Activated B cell treated with CpG ODN at 0.5 μM for 24 hours (primary cell): ENCODE measurements around the gene GNL1. TPM values are rescaled to one million over a fixed set of nuclear protein-coding genes. Genes with fewer than 3 reads are reported as not detected.

Experiments
- ATAC-seq: fragments of 200-7000 bp; cut with Tn5 transposase; one replicate; pipeline ENCODE4 v1.10.0; 2021; ENCODE audit warnings: low read depth, mild to moderate bottlenecking, moderate library complexity
- CTCF ChIA-PET: fragments of 350-600 bp; sonication (Branson Sonifier 250); formaldehyde crosslinking; loops from one replicate; lab custom pipeline; 2021; ENCODE audit warnings: antibody characterized with exemption; lab: Charles Lee
- POLR2A ChIA-PET: fragments of 350-600 bp; sonication (Branson Sonifier 250); formaldehyde crosslinking; loops from one replicate; lab custom pipeline; 2021; ENCODE audit warnings: antibody characterized with exemption; lab: Charles Lee
- DNase-seq: peaks from one replicate; pipeline ENCODE4 v3.0.0; 2022
- H3K27ac Mint-ChIP-seq: one replicate; pipeline ENCODE4 v1.8.0; 2020; ENCODE audit warnings: mixed read lengths
- H3K27me3 Mint-ChIP-seq: one replicate; pipeline ENCODE4 v1.8.0; 2021; ENCODE audit warnings: mixed read lengths
- H3K36me3 Mint-ChIP-seq: one replicate; pipeline ENCODE4 v1.8.0; 2021; ENCODE audit warnings: low read depth, mixed read lengths
- H3K4me1 Mint-ChIP-seq: one replicate; pipeline ENCODE4 v1.8.0; 2021; ENCODE audit warnings: mixed read lengths
- H3K4me3 Mint-ChIP-seq: one replicate; pipeline ENCODE4 v1.8.0; 2020; ENCODE audit warnings: mild to moderate bottlenecking, mixed read lengths
- H3K9me3 Mint-ChIP-seq: one replicate; pipeline ENCODE4 v1.8.0; 2020; ENCODE audit warnings: mixed read lengths
- intact Hi-C: fragments of 100-400 bp; cut with micrococcal nuclease; formaldehyde crosslinking; loops from one replicate; pipeline ENCODE4 v1.15.1; 2024
- total RNA-seq: library from RNA; stranded (reverse); gene quantifications from 2 replicates; pipeline ENCODE4 v1.2.3, GENCODE V29; 2022
- TF ChIP-seq, protein P1 (sequence below): fragments of 200-600 bp; IDR thresholded peaks from one replicate; pipeline ENCODE4 v1.8.0; 2022; ENCODE audit warnings: antibody characterized with exemption, mild to moderate bottlenecking

Gene GNL1, protein sequence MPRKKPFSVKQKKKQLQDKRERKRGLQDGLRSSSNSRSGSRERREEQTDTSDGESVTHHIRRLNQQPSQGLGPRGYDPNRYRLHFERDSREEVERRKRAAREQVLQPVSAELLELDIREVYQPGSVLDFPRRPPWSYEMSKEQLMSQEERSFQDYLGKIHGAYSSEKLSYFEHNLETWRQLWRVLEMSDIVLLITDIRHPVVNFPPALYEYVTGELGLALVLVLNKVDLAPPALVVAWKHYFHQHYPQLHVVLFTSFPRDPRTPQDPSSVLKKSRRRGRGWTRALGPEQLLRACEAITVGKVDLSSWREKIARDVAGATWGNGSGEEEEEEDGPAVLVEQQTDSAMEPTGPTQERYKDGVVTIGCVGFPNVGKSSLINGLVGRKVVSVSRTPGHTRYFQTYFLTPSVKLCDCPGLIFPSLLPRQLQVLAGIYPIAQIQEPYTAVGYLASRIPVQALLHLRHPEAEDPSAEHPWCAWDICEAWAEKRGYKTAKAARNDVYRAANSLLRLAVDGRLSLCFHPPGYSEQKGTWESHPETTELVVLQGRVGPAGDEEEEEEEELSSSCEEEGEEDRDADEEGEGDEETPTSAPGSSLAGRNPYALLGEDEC
- 67.2 and 67.4 TPM in 2 replicates for total RNA-seq

DNA sequence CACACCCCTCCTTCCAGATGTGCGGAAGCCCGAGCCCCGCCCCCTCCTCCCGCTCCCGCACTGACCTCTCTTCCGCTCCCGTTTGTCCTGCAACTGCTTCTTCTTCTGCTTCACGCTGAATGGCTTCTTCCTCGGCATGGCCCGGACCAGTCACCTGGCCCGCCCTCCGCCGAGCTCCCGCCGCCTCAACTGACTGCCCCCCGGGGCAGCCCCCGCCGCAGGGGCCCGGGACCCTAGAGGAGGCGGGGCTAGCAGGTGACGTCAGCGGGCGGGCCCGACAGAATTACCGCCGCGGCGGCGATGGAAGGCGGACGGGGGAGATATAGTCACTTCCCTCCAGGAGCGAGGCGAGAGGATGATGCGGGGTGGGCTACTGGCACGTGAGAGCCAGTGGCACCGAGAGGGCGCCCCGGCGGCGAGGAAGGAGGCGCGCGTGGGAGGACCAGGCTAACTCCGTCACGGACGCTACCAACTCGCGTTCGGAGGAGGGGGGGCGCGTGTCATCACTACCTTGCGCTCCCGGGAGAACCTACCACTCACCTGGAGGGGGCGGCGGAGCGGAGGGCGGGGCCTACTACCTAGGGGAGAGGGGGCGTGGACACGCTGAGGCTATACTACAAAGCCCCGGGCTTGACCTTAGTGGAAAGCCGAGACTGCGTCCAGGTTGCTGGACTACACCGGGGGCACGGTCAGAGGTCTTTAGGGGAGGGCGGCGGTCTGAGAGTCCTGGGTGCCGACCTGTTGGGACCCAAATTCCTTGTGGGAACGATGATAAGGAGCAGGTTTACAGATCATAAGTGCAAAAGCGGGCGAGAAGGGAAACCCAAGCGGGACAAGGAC is at the start of gene GNL1:
Gene GNL1, minus strand, starts transcription at position 424 of the 840 bp plus-strand sequence. Its CDS starts 286 bp downstream, at position 138.
- Mint-ChIP-seq H3K36me3 (peaks cover 66% of the 10 kb centered on the region), H3K27me3 (no peaks in the 10 kb centered on the region), H3K9me3 (no peaks in the 10 kb centered on the region), H3K4me3 (peak within 1 kb of the TSS; percentile 94), H3K4me1 (peaks cover 40% of the 10 kb centered on the region), H3K27ac (peak within 1 kb of the TSS; percentile 97)
- POLR2A ChIA-PET: interaction anchor here (0.6 to 5.3 kb wide), 29 partner anchors 10 to 1168 kb away, joined by 3 to 63 read pairs (median 5); partner anchors contain the start of genes ABCF1, DDX39B, DHX16 and HLA-E
- DNase-seq (peak; percentile 99), ATAC-seq (peak; percentile 89)
- TF ChIP-seq, protein P1, sequence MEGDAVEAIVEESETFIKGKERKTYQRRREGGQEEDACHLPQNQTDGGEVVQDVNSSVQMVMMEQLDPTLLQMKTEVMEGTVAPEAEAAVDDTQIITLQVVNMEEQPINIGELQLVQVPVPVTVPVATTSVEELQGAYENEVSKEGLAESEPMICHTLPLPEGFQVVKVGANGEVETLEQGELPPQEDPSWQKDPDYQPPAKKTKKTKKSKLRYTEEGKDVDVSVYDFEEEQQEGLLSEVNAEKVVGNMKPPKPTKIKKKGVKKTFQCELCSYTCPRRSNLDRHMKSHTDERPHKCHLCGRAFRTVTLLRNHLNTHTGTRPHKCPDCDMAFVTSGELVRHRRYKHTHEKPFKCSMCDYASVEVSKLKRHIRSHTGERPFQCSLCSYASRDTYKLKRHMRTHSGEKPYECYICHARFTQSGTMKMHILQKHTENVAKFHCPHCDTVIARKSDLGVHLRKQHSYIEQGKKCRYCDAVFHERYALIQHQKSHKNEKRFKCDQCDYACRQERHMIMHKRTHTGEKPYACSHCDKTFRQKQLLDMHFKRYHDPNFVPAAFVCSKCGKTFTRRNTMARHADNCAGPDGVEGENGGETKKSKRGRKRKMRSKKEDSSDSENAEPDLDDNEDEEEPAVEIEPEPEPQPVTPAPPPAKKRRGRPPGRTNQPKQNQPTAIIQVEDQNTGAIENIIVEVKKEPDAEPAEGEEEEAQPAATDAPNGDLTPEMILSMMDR: no peak
- intact Hi-C loops: loop anchor here (1.0 to 10.0 kb wide), 10 partner anchors 15 to 1065 kb away; partner anchors contain the start of genes ABCF1, C6orf136, DHX16 and HLA-E
- CTCF ChIA-PET: interaction anchor here (0.9 to 3.2 kb wide), 6 partner anchors 11 to 174 kb away, joined by 4 to 15 read pairs (median 5); no protein-coding TSS in a partner anchor

DNA sequence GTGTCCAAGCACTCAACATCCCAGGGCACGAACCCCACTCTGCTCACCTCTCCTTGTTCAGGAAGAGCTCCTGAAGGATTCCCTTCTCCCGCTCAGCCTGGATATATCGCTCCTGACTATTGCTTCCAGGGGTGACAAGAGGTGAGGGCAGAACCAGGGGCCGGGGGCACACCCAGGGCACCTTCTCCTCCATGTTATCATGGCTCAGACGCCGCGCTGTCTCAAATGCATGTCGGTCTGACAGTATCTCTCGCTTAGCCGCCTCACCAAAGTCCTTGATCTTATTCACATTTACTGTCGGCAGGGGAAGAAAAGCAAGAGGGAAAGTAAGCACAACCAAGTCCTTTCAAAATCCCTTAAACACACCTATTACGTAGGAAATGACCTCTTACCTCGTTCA is 47.7 kb upstream of the GNL1 start:
- H3K4me1 Mint-ChIP-seq: peaks cover 6% of the 10 kb centered on the region
- no peaks in the 10 kb centered on the region for H3K9me3 Mint-ChIP-seq
- peak overlapping the region; percentile 24 for H3K27ac Mint-ChIP-seq
- H3K36me3 Mint-ChIP-seq: peaks cover 88% of the 10 kb centered on the region
- ATAC-seq (no peak), DNase-seq (no peak)
- H3K27me3 Mint-ChIP-seq: no peaks in the 10 kb centered on the region
- intact Hi-C loops: loop anchor here (1.0 kb wide), 1 partner anchor 8 kb away; no protein-coding TSS in a partner anchor
- ChIA-PET POLR2A (interaction anchor here (1.2 kb wide), 1 partner anchor 13 kb away, joined by 3 read pairs; the partner anchor contains the start of genes MRPS18B and PPP1R10), CTCF (interaction anchor here (1.8 kb wide), 1 partner anchor 127 kb away, joined by 6 read pairs; no protein-coding TSS in a partner anchor)
- H3K4me3 Mint-ChIP-seq: no peak overlapping the region
- TF ChIP-seq, protein P1: no peak

DNA sequence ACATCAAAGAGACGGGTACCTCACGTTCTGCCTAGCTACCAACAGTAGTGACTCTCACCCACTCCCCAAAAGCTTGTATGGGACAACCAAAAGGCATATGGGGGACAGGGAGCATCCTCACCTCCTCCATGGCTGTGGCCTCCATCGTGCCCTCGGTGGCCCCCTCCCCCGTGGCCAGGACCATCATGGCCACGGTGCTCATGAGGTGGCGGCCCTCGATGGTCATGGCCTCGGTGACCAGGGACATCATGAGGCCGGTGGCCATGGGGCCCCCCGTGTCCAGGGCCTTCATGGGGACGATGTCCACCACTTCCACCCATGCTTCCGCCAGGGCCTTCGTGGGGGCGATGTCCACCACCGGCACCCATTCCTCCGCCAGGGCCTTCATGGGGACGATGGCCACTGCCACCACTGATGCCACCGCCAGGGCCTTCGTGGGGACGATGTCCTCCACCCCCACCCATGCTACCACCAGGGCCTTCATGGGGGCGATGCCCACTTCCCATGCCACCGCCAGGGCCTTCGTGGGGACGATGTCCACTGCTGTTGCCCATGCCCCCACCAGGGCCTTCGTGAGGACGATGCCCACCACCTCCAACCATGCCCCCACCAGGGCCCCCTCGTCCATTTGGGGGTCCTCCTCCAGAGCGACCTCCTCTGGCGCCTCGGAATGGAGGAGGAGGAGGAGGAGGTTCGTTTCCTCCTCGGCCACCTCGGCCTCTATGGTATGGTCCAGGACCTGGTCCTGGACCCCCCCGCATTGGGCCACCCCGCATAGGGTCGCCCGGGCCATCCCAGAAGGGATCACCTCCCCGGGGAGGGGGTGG is 45.7 kb upstream of the GNL1 start:
- peaks cover 78% of the 10 kb centered on the region for H3K36me3 Mint-ChIP-seq

DNA sequence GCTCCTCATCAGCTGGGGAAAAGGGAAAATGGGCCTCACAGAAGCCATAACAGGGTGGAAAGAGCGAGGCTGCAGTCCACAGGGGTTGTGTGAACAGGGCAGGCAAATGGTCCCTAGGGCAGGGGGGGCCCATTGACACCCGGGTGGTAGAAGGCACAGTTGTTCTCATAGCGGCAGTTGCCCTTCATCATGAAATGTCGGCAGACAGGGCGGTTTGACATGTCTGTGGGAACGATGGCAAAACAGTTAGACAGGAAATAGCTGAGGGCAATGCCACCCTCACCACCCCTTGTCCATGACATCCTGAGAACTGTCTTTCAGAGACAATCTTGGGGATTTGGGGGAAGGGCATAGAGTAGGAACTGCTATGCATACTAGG is 45.1 kb upstream of the GNL1 start:
- ChIA-PET POLR2A (interaction anchor here (0.6 to 6.3 kb wide), 4 partner anchors 12 to 63 kb away, joined by 3 to 75 read pairs (median 4); partner anchors contain the start of genes ABCF1 and MRPS18B), CTCF (interaction anchor here (1.0 kb wide), 1 partner anchor 129 kb away, joined by 4 read pairs; no protein-coding TSS in a partner anchor)
- intact Hi-C loops: no loop called here
- Mint-ChIP-seq H3K9me3 (no peaks in the 10 kb centered on the region), H3K27ac (no peak overlapping the region), H3K4me1 (peaks cover 9% of the 10 kb centered on the region), H3K27me3 (no peaks in the 10 kb centered on the region), H3K4me3 (no peak overlapping the region), H3K36me3 (peaks cover 72% of the 10 kb centered on the region)
- no peak for ATAC-seq
- no peak for DNase-seq
- TF ChIP-seq, protein P1: no peak

More for the DNA sequence above, 45.7 kb upstream of the GNL1 start:
- H3K4me3 Mint-ChIP-seq: no peak overlapping the region
- intact Hi-C loops: no loop called here
- ChIA-PET CTCF (no interaction called here), POLR2A (interaction anchor here (0.6 to 6.3 kb wide), 4 partner anchors 12 to 64 kb away, joined by 3 to 75 read pairs (median 4); partner anchors contain the start of genes ABCF1 and MRPS18B)
- DNase-seq (no peak), ATAC-seq (no peak)
- H3K9me3 Mint-ChIP-seq: no peaks in the 10 kb centered on the region
- H3K4me1 Mint-ChIP-seq: peaks cover 11% of the 10 kb centered on the region
- TF ChIP-seq, protein P1: no peak
- H3K27me3 Mint-ChIP-seq: no peaks in the 10 kb centered on the region
- H3K27ac Mint-ChIP-seq: no peak overlapping the region
